GM18498 (cell line): ENCODE measurements around the gene SKI.

Experiments used
- ATAC-seq: cut with Tn5 transposase; IDR thresholded peaks from one replicate; pipeline ENCODE4 v1.9.1; 2021; ENCODE audit warnings: mild to moderate bottlenecking, moderate library complexity; ENCODE audit not compliant: unreplicated experiment

SKI gene

GRCh38 chr1:2348346-2349325 lies 120.5 kb downstream of the SKI start:
- ATAC-seq: no peak

GRCh38 chr1:2349806-2350205 lies 121.7 kb downstream of the SKI start:
- no peak for ATAC-seq

- ATAC-seq: no peak
Observed at GRCh38 chr1:2350501-2350900, 122.4 kb downstream of the SKI start.

- ATAC-seq: no peak
Observed at GRCh38 chr1:2350911-2351655, 123.0 kb downstream of the SKI start.

DNA sequence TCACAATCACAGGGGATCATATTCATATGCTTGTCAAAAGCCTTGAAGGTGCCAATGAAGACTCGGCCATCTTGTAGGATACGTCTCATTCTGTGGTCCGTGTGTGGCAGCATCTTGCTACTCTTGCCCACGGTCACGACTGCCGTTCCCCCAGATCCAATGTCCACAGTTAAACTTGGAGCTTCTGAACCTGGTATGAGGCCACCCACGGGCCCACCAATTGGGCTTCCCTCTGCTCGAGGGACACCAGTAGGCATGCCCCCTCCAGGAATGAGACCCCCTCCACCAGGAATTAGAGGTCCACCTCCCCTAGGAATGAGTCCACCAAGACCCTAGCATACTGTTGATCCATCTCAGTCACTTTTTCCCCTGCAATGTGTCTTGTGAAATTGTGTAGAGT lies 123.6 kb downstream of the SKI start:
- no peak for ATAC-seq

DNA sequence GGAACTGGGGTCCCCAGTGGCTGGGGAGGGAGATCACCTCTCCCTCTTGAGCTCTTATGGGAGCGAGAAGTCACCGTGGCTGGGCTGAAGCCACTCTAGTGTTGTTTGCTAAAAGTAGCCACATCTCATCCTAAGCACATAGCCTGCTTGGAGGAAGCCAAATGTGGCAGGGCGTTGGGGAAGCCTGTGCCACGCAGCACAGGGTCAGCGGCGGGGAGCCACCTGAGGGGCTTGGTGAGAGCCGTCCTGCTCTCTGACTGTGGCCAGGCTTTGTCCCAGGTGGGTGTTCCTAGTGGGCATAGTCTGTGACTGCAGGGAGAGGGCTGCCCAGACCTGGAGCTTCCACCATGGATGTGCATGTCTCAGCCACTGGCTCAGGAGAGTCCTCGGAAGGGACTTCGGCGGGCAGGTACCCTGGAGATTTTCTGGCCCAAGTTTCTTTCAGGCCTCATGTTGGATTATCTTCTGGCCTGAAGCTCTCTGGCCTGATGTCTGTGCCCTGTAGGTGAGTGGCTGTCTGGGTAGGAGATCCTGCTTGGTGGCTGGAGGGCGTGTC lies 124.3 kb downstream of the SKI start:
- ATAC-seq: no peak

DNA sequence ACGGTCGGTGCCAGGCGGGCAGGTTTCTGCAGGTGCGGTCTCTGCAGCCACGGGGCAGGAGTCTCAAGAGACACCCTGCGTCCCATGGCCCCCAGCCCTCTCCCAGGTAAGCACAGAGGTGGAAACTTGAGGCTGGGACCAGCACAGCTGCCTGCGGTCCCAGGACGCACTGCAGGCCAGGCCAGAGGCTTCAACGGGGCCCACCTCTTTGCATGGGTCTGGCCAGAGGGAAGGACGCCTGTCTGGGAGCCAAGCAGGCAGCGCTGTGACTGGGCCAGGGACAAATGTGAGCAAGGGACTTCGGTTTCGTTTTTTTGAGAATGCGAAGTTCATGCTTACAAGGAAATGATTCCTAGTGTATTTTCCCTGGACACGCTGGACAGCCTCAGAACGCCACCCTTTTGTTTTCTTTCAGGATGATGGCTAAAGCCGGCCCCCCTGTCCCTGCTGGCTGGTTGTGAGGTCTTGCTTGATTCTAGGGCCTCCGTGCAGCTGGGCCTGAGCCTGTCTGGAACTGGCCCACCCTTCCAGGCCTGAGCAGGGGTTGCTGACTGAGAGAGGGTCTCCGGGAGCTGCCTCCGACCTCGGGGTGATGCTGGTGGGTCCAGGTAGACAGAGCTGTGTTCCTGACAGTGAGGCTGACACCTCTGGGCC lies 124.9 kb downstream of the SKI start:
- no peak for ATAC-seq

DNA sequence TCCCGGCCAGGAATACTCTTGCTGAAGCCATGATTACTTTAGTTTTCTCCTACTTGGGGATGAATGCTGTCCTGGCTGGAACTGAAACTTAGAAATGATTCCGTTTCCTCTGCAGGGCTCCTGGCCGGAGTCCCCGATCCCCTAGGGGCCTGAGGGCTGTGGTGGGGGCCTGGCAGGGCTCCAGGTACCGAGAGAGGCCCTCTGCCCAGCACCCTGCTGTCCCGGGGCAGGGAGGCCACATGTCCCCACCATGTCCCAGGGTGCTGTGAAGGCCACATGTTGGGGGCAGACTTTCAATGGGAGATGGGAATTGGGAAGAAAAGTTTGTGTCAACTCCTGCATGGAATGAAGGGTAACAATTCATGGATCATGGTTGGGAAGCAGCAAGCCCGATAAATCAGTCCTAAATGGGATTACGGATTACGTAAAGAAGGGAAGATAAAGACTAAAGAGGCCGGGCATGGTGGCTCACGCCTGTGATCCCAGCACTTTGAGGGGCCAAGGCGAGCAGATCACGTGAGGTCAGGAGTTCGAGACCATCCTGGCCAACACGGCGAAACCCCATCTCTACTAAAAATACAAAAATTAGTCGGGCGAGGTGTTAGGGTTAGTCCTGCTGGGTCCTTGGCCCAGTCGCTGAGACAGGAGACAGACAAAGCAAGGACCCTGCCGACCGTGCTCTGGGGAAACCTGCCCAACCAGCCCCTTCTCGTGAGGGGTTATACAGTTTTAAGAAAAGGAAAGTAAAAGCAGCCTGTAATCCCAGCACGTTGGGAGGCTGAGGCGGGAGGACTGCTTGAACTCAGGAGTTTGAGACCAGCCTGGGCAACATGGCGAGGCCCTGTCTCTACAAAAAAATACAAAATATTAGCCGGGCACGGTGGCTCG lies 125.7 kb downstream of the SKI start:
- no peak for ATAC-seq

- ATAC-seq: no peak
Observed at GRCh38 chr1:2354511-2355372, 126.6 kb downstream of the SKI start.

DNA sequence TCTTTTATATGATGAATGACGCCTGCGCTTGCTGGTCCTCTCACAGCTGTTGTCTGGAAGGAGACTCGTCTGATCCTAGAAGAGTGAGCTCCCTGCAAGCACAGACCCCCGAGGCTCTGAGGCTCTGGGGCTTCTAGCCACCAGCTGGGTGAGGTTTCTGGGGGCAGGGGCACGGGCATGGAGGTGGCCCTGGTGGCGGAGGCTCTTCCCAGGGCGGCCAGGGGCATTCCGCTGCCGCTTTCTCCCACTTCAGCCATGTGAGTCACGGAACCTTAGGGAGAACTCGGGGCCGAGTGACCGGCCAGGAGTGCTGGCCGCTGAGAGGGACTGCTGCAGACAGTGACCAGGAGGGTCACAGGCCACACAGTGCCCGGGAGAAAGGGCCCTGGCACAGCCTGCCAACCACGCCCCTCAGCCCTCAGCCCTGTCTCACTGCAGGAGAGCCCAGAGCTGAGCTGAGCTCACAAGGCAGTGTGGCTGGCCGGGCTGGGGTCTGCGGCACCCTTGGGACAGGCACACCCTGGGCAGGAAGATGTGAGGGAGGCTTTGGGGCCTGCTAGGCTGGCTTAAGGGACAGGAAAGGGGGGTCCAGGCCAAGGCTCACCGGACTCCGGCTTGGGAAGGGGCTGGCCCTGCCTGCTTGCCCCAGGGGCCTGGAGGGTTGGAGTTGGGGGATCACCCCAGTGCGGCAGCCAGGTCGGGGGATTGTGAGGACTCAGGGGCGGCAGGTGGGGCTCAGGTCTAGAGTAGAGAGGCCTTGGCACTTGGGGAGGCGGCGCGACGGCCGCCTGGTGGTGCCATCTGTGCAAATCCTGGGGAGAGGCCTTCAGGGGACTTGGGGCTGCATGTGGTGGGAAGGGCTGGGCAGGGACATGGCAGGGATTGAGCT lies 127.5 kb downstream of the SKI start:
- no peak for ATAC-seq

DNA sequence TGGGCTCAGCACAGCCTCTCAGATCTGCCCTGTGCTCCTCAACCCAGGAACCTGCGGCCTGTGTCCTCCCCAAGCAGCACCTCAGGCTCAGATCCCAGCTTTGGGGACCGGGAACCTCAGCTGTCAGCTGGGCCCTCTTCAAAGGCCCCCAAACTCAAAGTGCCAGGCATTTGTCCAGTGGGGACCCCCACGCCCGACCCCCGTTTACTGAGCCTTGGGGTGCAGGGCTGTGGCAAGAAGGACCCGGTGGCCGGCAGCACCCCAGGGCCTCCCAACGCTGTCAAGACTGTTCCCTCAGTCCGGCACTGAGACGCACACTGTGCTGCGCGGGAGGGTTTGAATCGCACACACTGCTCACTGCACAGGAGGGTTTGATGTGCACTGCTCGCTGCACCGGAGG lies 128.3 kb downstream of the SKI start:
- ATAC-seq: no peak

DNA sequence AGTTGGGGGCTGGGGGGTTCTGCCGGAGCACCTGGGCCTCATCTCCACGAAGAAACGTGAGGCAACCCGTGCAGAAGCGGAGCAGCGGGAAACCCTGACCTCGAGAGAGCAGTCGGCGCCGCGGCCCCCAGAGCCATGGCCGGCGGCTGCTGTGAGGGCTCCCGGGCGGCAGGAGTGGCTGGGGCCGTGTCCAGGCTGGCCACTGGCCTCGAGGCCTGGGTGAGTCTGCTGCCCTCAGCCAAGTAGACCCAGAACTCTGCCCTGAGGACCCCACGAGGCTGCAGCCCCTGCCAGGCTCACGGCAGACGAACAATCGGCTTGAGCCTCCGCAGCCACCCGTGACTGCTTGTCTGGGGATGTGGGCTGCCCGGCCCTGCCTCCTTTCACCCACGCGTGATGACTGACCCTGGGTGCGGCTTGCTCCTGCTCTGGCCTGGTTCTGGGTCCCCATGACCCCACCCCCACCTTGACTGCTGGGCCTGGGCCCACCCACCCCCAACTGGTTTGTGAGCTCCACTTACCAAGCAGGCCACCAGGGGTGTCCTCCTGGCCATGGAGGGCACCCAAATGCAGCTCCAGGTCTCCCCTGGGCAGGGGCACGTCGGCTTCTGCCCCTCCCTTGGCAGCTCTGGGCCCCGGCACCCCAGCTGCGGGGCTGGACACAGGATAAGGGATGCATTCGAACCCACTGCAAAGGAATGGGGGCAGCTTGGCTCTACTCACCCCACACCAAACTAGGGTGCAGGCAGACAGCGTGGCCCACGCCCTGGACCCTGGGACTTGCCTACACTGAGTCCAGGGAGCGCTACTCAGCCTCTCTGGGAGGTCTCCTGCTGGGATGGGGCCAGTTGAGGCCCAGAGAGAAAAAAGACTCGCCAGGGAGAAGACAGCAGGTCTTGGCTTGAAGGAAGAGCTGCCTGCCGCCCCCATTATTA lies 129.1 kb downstream of the SKI start:
- no peak for ATAC-seq

DNA sequence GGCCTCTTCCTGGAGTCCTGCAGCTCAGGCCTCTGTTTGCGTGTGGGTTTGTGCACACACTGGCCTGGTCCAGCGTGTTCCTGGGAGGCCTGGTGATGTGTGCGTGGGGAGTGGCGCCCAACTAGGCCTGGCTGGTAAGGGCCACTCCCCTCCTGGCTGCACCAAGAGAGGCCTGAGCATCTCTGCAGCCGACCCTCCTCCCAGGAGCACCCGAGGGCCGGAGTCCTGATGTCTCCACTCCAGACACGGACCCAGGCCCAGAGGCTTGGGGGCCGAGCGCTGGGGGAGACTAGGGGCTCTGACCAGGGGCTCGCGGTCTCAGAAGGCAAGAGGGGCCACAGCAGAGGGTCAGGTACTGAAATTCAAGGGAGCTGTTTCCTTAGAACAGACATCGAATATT lies 130.0 kb downstream of the SKI start:
- ATAC-seq: no peak

- no peak for ATAC-seq
Observed at GRCh38 chr1:2358651-2359640, 130.8 kb downstream of the SKI start.
